HG02973 (cell line): ENCODE measurements around the gene CENPX.
"Not testable (repeated sequence)": the region's sequence is repeated elsewhere in the genome, so short reads cannot be mapped to it uniquely, and the experiment has no call there.

ENCODE experiments used
- ATAC-seq: cut with Tn5 transposase; IDR thresholded peaks from one replicate; pipeline ENCODE4 v1.9.1; 2021; ENCODE audit warnings: moderate library complexity; ENCODE audit not compliant: unreplicated experiment

CENPX gene

GRCh38 chr17:81984773-81985410 lies 37.8 kb downstream of the CENPX start:
- ATAC-seq, result no peak

DNA sequence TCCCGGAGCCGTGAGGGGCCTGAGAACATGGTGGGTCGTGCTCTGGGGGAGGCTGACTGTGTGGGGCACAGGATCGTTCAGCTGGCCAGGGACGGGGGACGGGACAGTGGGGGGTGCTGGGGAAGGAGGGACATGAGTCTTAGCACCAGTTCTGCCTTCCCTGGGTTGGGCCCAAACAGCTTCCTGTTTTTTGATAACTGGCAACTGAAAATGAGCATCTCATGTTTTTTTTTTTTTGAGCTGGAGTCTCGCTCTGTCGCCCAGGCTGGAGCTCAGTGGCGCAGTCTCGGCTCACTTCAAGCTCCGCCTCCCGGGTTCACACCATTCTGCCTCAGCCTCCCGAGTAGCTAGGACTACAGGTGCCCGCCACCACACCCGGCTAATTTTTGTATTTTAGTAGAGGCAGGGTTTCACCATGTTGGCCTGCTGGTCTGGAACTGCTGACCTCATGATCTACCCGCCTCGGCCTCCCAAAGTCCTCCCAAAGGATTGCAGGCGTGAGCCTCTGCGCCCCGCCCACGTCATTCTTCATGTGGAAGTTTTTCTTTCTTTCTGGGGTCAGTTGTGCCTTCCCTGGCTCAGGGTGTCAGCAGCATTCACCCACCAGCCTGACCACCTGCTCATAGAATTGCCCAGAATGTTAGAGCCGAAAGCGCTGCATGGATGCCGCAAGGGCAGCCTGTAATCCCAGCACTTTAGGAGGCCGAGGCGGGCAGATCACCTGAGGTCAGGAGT lies 38.9 kb downstream of the CENPX start:
- ATAC-seq, result no peak

DNA sequence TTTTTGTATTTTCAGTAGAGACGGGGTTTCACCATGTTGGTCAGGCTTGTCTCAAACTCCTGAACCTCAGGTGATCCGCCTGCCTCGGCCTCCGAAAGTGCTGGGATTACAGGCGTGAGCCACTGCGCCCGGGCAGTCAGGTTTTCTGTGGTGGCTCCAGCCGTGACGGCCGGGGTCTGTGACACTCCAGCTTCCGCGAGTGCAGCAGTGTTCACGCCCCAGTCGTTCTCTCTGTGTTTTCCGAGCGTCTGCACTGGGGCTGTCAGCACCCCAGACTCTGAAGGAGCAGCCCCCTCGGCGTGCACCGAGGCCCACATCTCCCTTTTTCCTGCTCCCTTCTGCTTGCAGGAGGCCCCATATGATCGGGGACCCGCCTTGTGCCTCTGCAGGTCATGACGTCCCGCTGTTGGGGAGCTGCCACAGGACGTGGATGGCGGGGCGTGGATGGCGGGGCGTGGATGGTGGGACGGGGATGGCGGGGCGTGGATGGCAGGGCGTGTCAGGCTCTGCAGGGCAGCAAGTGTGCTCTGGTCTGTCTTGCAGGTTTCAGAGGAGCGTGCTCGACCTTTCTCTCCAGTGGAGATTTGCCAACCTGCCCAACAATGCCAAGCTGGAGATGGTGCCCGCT lies 39.6 kb downstream of the CENPX start:
- no peak for ATAC-seq

- not testable (repeated sequence) for ATAC-seq
These were observed 41.2 kb downstream of the CENPX start for GRCh38 chr17:81981511-81981910.

DNA sequence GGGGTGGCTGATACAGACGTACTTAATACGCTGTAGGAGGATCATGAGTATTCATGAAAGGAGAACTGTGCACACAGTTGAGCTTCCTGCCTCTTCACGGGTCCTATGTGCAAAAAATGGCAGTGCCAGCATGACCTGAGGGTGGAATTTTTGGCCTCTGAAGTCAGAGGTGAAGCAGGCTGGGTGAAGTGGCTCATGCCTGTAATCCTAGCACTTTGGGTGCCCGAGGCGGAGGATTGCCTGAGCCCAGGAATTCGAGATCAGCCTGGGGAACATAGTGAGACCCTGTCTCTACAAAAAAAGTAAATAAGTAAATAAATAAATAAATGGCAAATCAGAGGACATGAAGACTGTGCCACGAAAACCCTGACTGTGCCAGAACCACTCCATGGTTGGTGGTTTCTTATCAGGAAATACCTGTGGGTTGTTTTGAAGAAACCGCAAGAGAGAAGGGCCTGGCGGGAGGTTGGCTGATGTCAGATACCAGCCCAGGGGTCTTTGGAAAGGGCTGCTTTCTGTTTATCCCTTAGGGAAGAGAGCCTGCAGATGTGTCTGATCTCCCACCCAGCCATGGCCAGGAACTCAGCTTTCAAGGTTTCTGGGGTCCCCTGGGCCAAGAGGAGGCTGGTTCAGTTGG lies 41.9 kb downstream of the CENPX start:
- ATAC-seq, result no peak

GRCh38 chr17:81980122-81980521 lies 42.6 kb downstream of the CENPX start:
- ATAC-seq, result no peak

GRCh38 chr17:81978524-81979298 lies 44.0 kb downstream of the CENPX start:
- ATAC-seq, result no peak

- peak; percentile 80 for ATAC-seq
These were observed 45.4 kb downstream of the CENPX start, which contains the start of gene ASPSCR1 for GRCh38 chr17:81977211-81977808. ASPSCR1 (plus strand) TSS chr17:81977629; CDS start chr17:81977647, 18 bp downstream.

GRCh38 chr17:81976332-81977210 lies 46.1 kb downstream of the CENPX start:
- ATAC-seq, result peak; percentile 3

DNA sequence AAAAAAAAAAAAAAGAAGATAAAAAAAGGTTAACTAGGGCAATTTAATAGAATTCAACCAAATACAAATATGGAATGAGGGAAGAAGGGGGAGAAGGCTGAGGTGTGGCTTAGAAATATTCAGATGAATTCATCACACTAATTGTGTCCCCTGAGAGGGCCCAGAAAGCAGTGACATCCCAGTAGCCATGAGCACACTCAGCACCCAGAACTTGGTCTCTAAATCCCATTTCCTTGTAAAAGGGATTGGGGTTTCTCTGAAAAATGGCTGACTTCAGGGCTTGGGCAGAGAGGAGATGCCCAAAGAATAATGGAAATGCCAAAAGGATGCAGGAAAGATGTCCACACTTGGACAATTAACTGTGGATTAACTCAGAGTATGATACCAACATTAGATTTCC lies 49.2 kb downstream of the CENPX start:
- no peak for ATAC-seq

GRCh38 chr17:81968850-81969812 lies 53.5 kb downstream of the CENPX start:
- ATAC-seq, result no peak
